Stimulated activated CD8-positive, alpha-beta memory T cell treated with anti-CD3 and anti-CD28 coated beads, Interleukin-4, amount 100 ng/mL, for 24 hours (primary cell): ENCODE measurements around the gene USP24.
A peak's percentile ranks its signal among the peaks of the same experiment; 100 is the strongest.
"Not testable (repeated sequence)": the region's sequence is repeated elsewhere in the genome, so short reads cannot be mapped to it uniquely, and the experiment has no call there.

Source experiments
- DNase-seq: peaks from one replicate; pipeline ENCODE4 v3.0.0-alpha.2; 2020; ENCODE audit warnings: low read depth

The USP24 gene

GRCh38 chr1:55232448-55233144 is 17.4 kb upstream of the USP24 start:
- no peak for DNase-seq

- no peak for DNase-seq
These were observed 16.6 kb upstream of the USP24 start for GRCh38 chr1:55231745-55232144.

- no peak for DNase-seq
These were observed 15.5 kb upstream of the USP24 start for GRCh38 chr1:55230659-55231058.

GRCh38 chr1:55229726-55230125 is 14.6 kb upstream of the USP24 start:
- not testable (repeated sequence) for DNase-seq

- no peak for DNase-seq
These were observed 10.1 kb upstream of the USP24 start for GRCh38 chr1:55225228-55225627.

GRCh38 chr1:55224729-55225128 is 9.6 kb upstream of the USP24 start:
- DNase-seq, result no peak

- DNase-seq, result no peak
These were observed 7.0 kb upstream of the USP24 start for GRCh38 chr1:55222152-55222551.

GRCh38 chr1:55217226-55217986 is 2.2 kb upstream of the USP24 start:
- DNase-seq, result no peak

- no peak for DNase-seq
These were observed 932 bp upstream of the USP24 start for GRCh38 chr1:55216096-55216495.

- DNase-seq, result no peak
These were observed 300 bp downstream of the USP24 start for GRCh38 chr1:55214934-55215193.

- DNase-seq, result peak; percentile 30
These were observed 791 bp downstream of the USP24 start for GRCh38 chr1:55214212-55214933.

GRCh38 chr1:55213885-55214211 is 1.3 kb downstream of the USP24 start:
- no peak for DNase-seq

GRCh38 chr1:55213151-55213884 is 1.8 kb downstream of the USP24 start:
- no peak for DNase-seq

GRCh38 chr1:55212349-55213150 is 2.6 kb downstream of the USP24 start:
- no peak for DNase-seq

- no peak for DNase-seq
These were observed 3.3 kb downstream of the USP24 start for GRCh38 chr1:55211863-55212262.

GRCh38 chr1:55210990-55211801 is 4.0 kb downstream of the USP24 start:
- no peak for DNase-seq

- no peak for DNase-seq
These were observed 5.9 kb downstream of the USP24 start for GRCh38 chr1:55209247-55209646.

- no peak for DNase-seq
These were observed 9.0 kb downstream of the USP24 start for GRCh38 chr1:55206210-55206609.

- DNase-seq, result no peak
These were observed 10.2 kb downstream of the USP24 start for GRCh38 chr1:55204997-55205396.

GRCh38 chr1:55203064-55203463 is 12.1 kb downstream of the USP24 start:
- DNase-seq, result no peak

GRCh38 chr1:55200667-55201066 is 14.5 kb downstream of the USP24 start:
- DNase-seq, result no peak
